GM23338 (cell line): ENCODE data around the gene PAX5.

Experiments
- CREB1 ChIP-seq: fragments of 250-450 bp; sonication (Bioruptor Pico); IDR thresholded peaks from 2 replicates; pipeline ENCODE4 v1.5.0; 2020; ENCODE audit warnings: low read depth, mild to moderate bottlenecking, moderate library complexity
- CTCF ChIP-seq, 2 experiments: fragments of 200-600 bp in 1 of 2; sonication (generic) in 1 of 2; conservative IDR thresholded peaks; 2 replicates each; pipeline versions ENCODE4 v1.5.1 to v1.6.1; 2016 to 2017; ENCODE audit warnings: antibody characterized with exemption in 2 of 2, low read depth in 2 of 2, mild to moderate bottlenecking in 2 of 2, moderate library complexity in 1 of 2
- EZH2 ChIP-seq: fragments of 200-600 bp; sonication (generic); IDR thresholded peaks from one replicate; pipeline ENCODE4 v1.8.0; 2017; ENCODE audit warnings: antibody characterized with exemption, mild to moderate bottlenecking, low read depth; ENCODE audit not compliant: unreplicated experiment
- JUNB ChIP-seq: IDR thresholded peaks from one replicate; pipeline ENCODE4 v1.6.1; 2016; ENCODE audit warnings: antibody characterized with exemption; ENCODE audit not compliant: unreplicated experiment
- NANOG ChIP-seq: IDR thresholded peaks from 2 replicates; pipeline ENCODE4 v1.6.1; 2016; ENCODE audit warnings: antibody characterized with exemption, borderline replicate concordance
- POLR2AphosphoS5 ChIP-seq: IDR thresholded peaks from 2 replicates; pipeline ENCODE4 v1.6.1; 2016; ENCODE audit warnings: antibody characterized with exemption, low read depth
- REST ChIP-seq: IDR thresholded peaks from one replicate; pipeline ENCODE4 v1.6.1; 2018; ENCODE audit warnings: antibody characterized with exemption; ENCODE audit not compliant: unreplicated experiment

GRCh38 chr9:36848946-36849345 is 185.1 kb downstream of the PAX5 start:
- no peak for TF ChIP-seq REST
- TF ChIP-seq CREB1, result no peak
- no peak for TF ChIP-seq CTCF (conservative IDR thresholded peaks at IDR 0.05; ENCODE audit: low read depth in 2 of 2)
- TF ChIP-seq POLR2AphosphoS5, result no peak
- no peak for TF ChIP-seq EZH2
- TF ChIP-seq NANOG, result no peak
- no peak for TF ChIP-seq JUNB
